SK-N-SH (cell line): ENCODE measurements around the gene GK. TPM values are rescaled to one million over a fixed set of nuclear protein-coding genes. Genes with fewer than 3 reads are reported as not detected.

Experiments used
- CTCF ChIA-PET: fragments of 300-600, 350-600 bp; formaldehyde crosslinking; extraction: SDS; loops from one replicate; lab custom pipeline; 2021; lab: Yijun Ruan, JAX
- POLR2A ChIA-PET: fragments of 350-600 bp; sonication (Branson Sonifier 250); formaldehyde crosslinking; extraction: SDS; loops from one replicate; lab custom pipeline; 2020; ENCODE audit warnings: antibody characterized with exemption, inconsistent platforms; lab: Yijun Ruan, JAX
- DNase-seq: peaks from one replicate; pipeline ENCODE4 v3.0.0; 2012
- H2AFZ ChIP-seq: fragments of 200-600 bp; sonication (generic); 2 replicates; pipeline ENCODE4 v1.8.1; 2016; ENCODE audit warnings: antibody characterized with exemption, mild to moderate bottlenecking, low read depth
- H3F3A ChIP-seq: fragments of 200-600 bp; sonication (generic); replicated peaks from 2 replicates; pipeline ENCODE3; 2016; ENCODE audit warnings: antibody characterized with exemption, mild to moderate bottlenecking; ENCODE audit not compliant: insufficient read depth
- H3K27ac ChIP-seq, 2 experiments: fragments of 200-500 bp in 1 of 2; fragments of 200-600 bp in 1 of 2; sonication (Bioruptor generic) in 1 of 2; sonication (generic), shearing (Covaris generic) in 1 of 2; 2 replicates each; pipeline versions ENCODE4 v1.5.1 to v1.6.1; 2014 to 2016; ENCODE audit warnings: low read depth in 2 of 2, inconsistent platforms in 1 of 2, low read length in 1 of 2, mild to moderate bottlenecking in 1 of 2, mixed read lengths in 1 of 2
- H3K27me3 ChIP-seq: fragments of 200-600 bp; sonication (generic), shearing (Covaris generic); 2 replicates; pipeline ENCODE4 v1.6.1; 2016; ENCODE audit warnings: mixed run types; ENCODE audit not compliant: insufficient read depth
- H3K36me3 ChIP-seq, 2 experiments: fragments of 200-500 bp in 1 of 2; fragments of 200-600 bp in 1 of 2; sonication (Bioruptor generic) in 1 of 2; sonication (generic) in 1 of 2; replicated peaks in 1 of 2; 2 replicates each; pipeline versions ENCODE3 to v1.5.1; 2014 to 2016; ENCODE audit warnings: low read length in 1 of 2, mild to moderate bottlenecking in 1 of 2; ENCODE audit not compliant: insufficient read depth in 2 of 2, control insufficient read depth in 1 of 2
- H3K4me1 ChIP-seq, 2 experiments: fragments of 200-500 bp in 1 of 2; fragments of 200-600 bp in 1 of 2; sonication (Bioruptor generic) in 1 of 2; sonication (generic), shearing (Covaris generic) in 1 of 2; 2 replicates each; pipeline versions ENCODE4 v1.5.1 to v1.6.1; 2014 to 2016; ENCODE audit warnings: low read depth in 1 of 2, low read length in 1 of 2, mixed run types in 1 of 2; ENCODE audit not compliant: insufficient read depth in 2 of 2, control insufficient read depth in 1 of 2
- H3K4me2 ChIP-seq: fragments of 200-600 bp; sonication (generic), shearing (Covaris generic); 2 replicates; pipeline ENCODE4 v1.6.1; 2017; ENCODE audit warnings: mixed run types
- H3K4me3 ChIP-seq, 2 experiments: fragments of 200-500 bp in 1 of 2; fragments of 200-600 bp in 1 of 2; sonication (Bioruptor generic) in 1 of 2; sonication (generic), shearing (Covaris generic) in 1 of 2; 2 replicates each; pipeline versions ENCODE4 v1.5.1 to v1.8.1; 2014 to 2016; ENCODE audit warnings: low read depth in 2 of 2, inconsistent platforms in 1 of 2, low read length in 1 of 2, mild to moderate bottlenecking in 1 of 2, mixed read lengths in 1 of 2, moderate library complexity in 1 of 2
- H3K79me2 ChIP-seq: fragments of 200-600 bp; sonication (generic); 2 replicates; pipeline ENCODE4 v1.8.1; 2017; ENCODE audit warnings: mild to moderate bottlenecking; ENCODE audit not compliant: insufficient read depth
- H3K9ac ChIP-seq: fragments of 200-600 bp; sonication (generic); 2 replicates; pipeline ENCODE4 v1.6.1; 2017; ENCODE audit warnings: mixed run types
- H3K9me2 ChIP-seq: fragments of 200-600 bp; sonication (generic); 2 replicates; pipeline ENCODE4 v1.6.1; 2017; ENCODE audit warnings: mixed run types
- H3K9me3 ChIP-seq: fragments of 200-600 bp; sonication (generic); 2 replicates; pipeline ENCODE4 v1.6.1; 2017; ENCODE audit warnings: mixed run types, mild to moderate bottlenecking, moderate library complexity
- H4K20me1 ChIP-seq: fragments of 200-600 bp; sonication (generic); 2 replicates; pipeline ENCODE4 v1.6.1; 2017; ENCODE audit warnings: mild to moderate bottlenecking, mixed run types; ENCODE audit not compliant: insufficient read depth
- JUND ChIP-seq: IDR thresholded peaks from 2 replicates; pipeline ENCODE4 v1.4.0; 2012
- RAD21 ChIP-seq: IDR thresholded peaks from 2 replicates; pipeline ENCODE4 v1.6.1; 2012; ENCODE audit warnings: mild to moderate bottlenecking, low read length
- REST ChIP-seq: IDR thresholded peaks from 2 replicates; pipeline ENCODE4 v1.6.1; 2012; ENCODE audit warnings: mild to moderate bottlenecking, low read depth, low read length, moderate library complexity
- TAF1 ChIP-seq: IDR thresholded peaks from 2 replicates; pipeline ENCODE4 v1.6.1; 2012; ENCODE audit warnings: low read depth, mild to moderate bottlenecking, low read length, moderate library complexity, borderline replicate concordance
- whole genome bisulfite sequencing: methylation state at CpG from one replicate; pipeline ENCODE4 v1.1.6; 2017; ENCODE audit warnings: low lambda C conversion rate; 5-methylcytosine and 5-hydroxymethylcytosine counted together
- polyA plus RNA-seq, 3 experiments: library from polyadenylated mRNA; depleted of rRNA; stranded (reverse); fragments of >200 nt; gene quantifications; 2 replicates each; pipeline ENCODE4 v1.2.3, GENCODE V29; 2012
- TF ChIP-seq, protein P1 (sequence below): IDR thresholded peaks from 2 replicates; pipeline ENCODE4 v1.4.0; 2012; ENCODE audit warnings: low read depth
- TF ChIP-seq, protein P2 (sequence below): fragments of 150-350 bp; IDR thresholded peaks from 2 replicates; pipeline ENCODE4 v1.6.1; 2016; ENCODE audit warnings: mild to moderate bottlenecking, low read depth, low read length

The GK gene
- polyA plus RNA-seq, 1 of the 3 experiments (the other 2 are of a cell fraction): 2.2 TPM

DNA sequence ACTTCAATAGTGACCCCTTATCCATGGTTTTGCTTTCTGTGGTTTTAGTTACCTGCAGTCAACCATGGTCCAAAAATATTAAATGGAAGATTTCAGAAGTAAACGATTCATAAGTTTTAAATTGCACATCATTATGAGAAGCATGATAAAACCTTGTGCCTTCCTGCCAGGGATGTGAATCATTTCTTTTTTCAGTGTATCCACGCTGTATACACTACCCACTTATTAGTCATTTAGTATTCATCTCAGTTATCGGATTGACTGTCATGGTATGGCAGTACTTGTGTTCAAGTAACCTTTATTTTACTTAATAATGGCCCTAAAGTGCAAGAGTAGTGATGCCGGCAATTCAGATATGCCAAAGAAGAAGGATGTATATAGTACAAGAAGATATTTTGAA is 38.0 kb upstream of the GK start (continued):
- TF ChIP-seq, protein P1, sequence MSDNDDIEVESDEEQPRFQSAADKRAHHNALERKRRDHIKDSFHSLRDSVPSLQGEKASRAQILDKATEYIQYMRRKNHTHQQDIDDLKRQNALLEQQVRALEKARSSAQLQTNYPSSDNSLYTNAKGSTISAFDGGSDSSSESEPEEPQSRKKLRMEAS: no peak
- TF ChIP-seq JUND (peak; percentile 50; the same call in 1 of the 2 replicates), REST (no peak)
- TF ChIP-seq, protein P2, sequence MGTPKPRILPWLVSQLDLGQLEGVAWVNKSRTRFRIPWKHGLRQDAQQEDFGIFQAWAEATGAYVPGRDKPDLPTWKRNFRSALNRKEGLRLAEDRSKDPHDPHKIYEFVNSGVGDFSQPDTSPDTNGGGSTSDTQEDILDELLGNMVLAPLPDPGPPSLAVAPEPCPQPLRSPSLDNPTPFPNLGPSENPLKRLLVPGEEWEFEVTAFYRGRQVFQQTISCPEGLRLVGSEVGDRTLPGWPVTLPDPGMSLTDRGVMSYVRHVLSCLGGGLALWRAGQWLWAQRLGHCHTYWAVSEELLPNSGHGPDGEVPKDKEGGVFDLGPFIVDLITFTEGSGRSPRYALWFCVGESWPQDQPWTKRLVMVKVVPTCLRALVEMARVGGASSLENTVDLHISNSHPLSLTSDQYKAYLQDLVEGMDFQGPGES: no peak
- TF ChIP-seq, all 33 proteins: peak for 6

- no peak overlapping the region for H3K9ac ChIP-seq
- no peaks in the 10 kb centered on the region for H3K79me2 ChIP-seq
- H3K4me3 ChIP-seq: no peak overlapping the region
- TF ChIP-seq TAF1: no peak
- no peak for TF ChIP-seq REST
- peak; percentile 8; the same call in 1 of the 2 replicates for TF ChIP-seq RAD21
- H3K27me3 ChIP-seq: no peaks in the 10 kb centered on the region
- H3K9me3 ChIP-seq: peaks cover 11% of the 10 kb centered on the region; the same call in 1 of the 2 replicates
- H3K4me2 ChIP-seq: no peak overlapping the region
- 35% methylated on average over 7 of the region's 7 CpGs for WGBS
- H4K20me1 ChIP-seq: no peaks in the 10 kb centered on the region
- no peak overlapping the region for H3K27ac ChIP-seq
- H2AFZ ChIP-seq: no peak overlapping the region
- H3F3A ChIP-seq: peaks cover 5% of the 10 kb centered on the region
- no peaks in the 10 kb centered on the region for H3K36me3 ChIP-seq
- no peak for DNase-seq
- no peaks in the 10 kb centered on the region for H3K9me2 ChIP-seq
- ChIA-PET POLR2A (no interaction called here), CTCF (no interaction called here)
- no peaks in the 10 kb centered on the region for H3K4me1 ChIP-seq
These were observed 35.0 kb upstream of the GK start for GRCh38 chrX:30618160-30618765.
